Hepatocyte (in vitro differentiated cells): ENCODE measurements around the gene PFKL.

ENCODE experiments used
- EZH2 ChIP-seq: fragments of 200-600 bp; sonication (generic); IDR thresholded peaks from 2 replicates; pipeline ENCODE4 v1.6.1; 2016; ENCODE audit warnings: antibody characterized with exemption, mild to moderate bottlenecking, borderline replicate concordance
- EZH2phosphoT487 ChIP-seq: fragments of 200-600 bp; sonication (generic); IDR thresholded peaks from one replicate; pipeline ENCODE4 v1.6.1; 2018; ENCODE audit warnings: antibody characterized with exemption, mild to moderate bottlenecking, low read depth, moderate library complexity; ENCODE audit not compliant: unreplicated experiment, severe bottlenecking
- TF ChIP-seq, protein P1 (sequence below): fragments of 200-600 bp; sonication (generic); IDR thresholded peaks from 2 replicates; pipeline ENCODE4 v1.5.1; 2016; ENCODE audit warnings: antibody characterized with exemption, mild to moderate bottlenecking; ENCODE audit not compliant: poor library complexity

DNA sequence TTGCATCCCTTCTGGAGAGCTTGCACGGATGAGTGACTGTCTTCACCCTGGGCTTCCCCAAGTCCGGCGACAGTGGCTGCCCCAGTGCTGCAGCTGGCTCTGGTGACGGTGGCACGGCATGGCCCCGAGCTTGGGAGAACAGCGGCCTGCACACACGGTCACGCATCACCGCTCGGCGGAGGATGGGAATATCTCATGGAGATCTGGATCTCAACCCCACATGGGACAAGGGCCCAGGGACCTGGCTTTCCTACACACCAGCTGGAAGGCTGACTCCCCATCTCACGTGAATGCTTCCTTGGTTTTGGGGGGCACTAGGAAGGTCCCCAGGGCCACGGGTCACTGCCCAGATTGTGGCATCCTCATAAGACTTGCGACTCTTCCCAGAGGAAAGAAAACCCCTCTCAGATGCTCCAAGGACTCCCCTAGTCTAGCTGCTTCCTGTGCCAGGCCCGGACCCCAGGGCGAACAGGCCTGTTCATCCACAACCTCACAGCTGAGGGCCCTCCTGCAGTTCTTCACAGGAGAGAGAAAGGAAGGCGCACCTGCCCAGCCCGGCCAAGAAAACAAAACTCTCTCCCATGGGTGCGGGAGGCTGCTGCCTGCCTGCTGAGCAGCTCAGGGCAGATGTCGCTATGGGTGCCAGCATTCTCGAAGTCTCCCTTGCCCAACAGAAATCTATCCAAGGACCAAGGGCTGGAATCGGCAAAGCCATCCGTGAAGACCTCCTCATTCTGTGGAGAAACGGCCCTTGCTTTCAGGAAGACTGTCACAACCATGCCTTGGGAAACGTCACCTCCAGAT, 29.4 kb downstream of the PFKL start:
- TF ChIP-seq, protein P1, sequence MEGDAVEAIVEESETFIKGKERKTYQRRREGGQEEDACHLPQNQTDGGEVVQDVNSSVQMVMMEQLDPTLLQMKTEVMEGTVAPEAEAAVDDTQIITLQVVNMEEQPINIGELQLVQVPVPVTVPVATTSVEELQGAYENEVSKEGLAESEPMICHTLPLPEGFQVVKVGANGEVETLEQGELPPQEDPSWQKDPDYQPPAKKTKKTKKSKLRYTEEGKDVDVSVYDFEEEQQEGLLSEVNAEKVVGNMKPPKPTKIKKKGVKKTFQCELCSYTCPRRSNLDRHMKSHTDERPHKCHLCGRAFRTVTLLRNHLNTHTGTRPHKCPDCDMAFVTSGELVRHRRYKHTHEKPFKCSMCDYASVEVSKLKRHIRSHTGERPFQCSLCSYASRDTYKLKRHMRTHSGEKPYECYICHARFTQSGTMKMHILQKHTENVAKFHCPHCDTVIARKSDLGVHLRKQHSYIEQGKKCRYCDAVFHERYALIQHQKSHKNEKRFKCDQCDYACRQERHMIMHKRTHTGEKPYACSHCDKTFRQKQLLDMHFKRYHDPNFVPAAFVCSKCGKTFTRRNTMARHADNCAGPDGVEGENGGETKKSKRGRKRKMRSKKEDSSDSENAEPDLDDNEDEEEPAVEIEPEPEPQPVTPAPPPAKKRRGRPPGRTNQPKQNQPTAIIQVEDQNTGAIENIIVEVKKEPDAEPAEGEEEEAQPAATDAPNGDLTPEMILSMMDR, result no peak
- TF ChIP-seq EZH2 (no peak), EZH2phosphoT487 (no peak)
